GM18526 (cell line): ENCODE measurements around the gene VWA8.

Source experiments
- POLR2A ChIP-seq: IDR thresholded peaks from 3 replicates; pipeline ENCODE4 v1.6.1; 2011; ENCODE audit not compliant: insufficient read length; ENCODE audit errors: extremely low read depth

The VWA8 gene

DNA sequence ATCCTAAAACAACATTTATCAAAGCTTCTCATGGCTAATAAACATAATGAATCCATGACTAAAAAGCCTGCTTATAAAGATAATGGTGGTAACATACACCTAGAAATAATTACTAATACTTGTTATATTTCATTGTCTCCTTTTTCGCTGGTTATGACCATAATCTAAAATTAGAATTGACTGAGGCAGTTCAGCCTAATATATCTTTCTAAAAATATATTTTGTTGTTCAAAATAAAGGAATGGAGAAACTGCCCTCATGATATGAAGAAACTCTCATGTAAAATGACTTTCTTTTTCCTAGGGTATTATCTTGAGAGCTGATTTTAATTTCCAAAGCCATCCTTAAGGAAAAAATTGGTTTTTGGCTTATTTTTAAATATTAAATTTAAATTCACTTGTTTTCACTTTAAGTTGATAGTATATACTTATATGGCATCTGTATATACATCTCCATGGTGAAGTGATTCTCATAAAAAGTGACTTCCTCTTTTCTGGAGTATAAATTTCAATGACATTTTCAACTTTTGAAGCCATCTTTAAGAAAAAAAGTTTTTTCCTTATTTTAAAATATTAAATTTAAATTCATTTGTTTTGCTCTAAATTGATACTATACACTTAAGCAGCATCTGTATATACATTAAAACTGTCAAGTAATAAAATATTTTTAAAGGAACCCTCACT is 204.6 kb downstream of the VWA8 start:
- TF ChIP-seq POLR2A: no peak

DNA sequence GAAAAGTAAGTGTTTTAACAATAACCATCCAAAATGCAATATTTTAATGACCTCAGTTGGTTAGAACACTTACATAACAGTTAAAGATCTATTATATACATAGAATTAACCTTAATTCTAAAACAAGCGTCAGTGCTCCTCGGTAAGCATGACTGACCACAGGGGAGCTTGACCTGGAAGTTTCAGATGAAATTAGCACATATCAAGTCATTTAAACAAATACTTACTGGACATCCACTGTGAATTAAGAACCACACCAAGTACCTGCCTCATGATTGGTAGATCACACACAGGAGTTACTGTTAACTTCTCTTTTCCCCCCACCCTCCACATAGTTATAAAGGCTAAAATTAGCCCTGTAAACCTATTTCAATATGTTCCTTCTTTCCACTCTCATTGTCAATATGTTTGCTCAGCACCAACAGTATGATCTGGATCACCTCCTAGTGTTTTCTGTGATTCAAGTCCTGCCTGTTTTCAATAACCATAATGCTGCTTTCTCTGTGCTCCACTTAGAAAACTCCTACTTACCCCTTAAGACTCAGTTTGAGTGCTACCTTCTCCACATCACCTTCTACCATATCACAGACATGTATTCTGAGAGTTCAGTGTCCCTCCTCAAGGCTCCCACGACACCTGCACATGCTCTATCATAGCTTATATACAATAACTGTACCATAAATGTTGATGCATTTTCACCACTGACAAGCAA is 209.0 kb downstream of the VWA8 start:
- TF ChIP-seq POLR2A: no peak

DNA sequence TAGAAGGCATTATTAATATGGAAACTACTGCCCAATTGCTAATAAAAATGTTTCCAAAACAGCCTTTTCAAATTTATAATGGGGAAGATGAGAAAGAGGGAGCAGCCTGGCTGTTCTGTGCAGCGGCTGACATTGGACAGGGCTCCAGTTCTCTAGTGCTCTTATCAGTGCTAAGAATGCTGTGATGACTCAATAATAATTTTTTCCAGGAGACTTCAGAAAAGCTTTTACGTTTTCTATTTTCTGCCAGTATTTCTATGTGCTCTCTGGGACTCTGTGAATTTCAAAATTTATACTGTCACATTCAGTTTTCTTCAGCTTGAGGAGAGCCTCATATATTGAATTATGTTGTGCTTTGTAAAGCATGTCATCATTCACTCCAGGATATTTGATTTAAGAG is 209.6 kb downstream of the VWA8 start:
- TF ChIP-seq POLR2A: no peak

DNA sequence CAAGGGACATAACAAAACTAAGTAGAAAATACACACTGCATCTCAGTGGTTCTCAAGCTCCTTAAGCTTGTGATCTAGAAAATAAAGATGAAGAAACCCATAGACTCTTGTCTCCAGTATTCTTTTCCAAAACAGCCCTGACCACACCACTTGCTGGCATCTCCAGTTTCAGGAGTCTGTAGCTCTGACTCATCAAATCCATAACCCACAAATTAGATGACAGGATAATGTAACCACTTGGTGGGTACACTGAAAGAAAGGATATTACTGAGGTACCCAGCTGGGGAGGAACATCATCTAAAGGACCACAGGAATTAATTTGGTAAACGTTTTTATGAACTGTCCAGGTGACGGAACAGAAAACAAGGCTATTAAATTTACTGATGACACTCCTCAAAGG is 214.7 kb downstream of the VWA8 start:
- TF ChIP-seq POLR2A: no peak

DNA sequence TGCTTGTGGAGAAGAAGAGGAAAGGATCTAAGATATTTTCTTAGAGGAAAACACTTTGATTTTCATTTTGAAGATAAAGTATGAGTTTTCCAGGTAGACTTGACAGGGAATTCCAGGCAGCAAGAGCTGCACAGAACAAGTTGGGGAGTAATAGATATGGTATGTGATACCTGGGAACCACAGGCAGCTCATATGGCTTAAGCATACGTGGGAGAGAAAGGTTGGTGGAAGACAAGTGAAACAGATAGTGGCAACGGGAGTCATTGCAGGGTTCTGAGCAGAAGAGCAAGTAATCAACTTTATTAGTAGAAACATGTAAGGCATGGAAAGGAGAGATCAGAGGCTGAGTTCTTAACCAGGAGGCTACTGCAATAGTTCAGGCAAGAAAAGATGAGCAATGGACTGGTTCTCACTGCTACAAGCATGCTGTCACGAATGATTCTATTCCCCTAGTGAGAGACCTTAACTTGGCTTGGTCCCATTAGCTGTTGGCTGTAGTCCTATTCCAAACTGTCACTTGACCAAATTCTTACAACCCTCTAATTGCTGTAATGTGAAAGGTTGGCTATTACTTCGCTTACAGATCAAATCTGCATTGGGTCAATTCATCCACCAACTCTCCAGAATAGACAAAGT is 217.9 kb downstream of the VWA8 start:
- no peak for TF ChIP-seq POLR2A

DNA sequence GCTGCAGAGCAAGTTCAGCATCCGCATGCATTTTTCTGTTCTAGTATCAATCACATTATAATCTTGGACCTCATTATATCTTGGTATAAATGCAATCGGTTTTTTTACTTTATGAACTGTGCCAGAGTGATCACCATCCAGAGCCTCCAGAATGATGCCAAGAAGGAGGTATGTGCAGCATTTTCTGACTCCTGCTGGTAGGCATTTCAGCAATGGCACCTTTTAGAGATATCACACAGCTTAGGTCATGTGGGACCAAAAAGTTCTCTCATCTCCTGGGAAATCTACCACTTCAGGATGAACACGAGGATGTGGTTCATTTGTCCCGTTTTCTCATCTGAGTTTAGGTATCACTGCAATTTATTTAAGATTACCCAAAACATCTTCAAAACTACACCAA is 220.4 kb downstream of the VWA8 start:
- TF ChIP-seq POLR2A: no peak

DNA sequence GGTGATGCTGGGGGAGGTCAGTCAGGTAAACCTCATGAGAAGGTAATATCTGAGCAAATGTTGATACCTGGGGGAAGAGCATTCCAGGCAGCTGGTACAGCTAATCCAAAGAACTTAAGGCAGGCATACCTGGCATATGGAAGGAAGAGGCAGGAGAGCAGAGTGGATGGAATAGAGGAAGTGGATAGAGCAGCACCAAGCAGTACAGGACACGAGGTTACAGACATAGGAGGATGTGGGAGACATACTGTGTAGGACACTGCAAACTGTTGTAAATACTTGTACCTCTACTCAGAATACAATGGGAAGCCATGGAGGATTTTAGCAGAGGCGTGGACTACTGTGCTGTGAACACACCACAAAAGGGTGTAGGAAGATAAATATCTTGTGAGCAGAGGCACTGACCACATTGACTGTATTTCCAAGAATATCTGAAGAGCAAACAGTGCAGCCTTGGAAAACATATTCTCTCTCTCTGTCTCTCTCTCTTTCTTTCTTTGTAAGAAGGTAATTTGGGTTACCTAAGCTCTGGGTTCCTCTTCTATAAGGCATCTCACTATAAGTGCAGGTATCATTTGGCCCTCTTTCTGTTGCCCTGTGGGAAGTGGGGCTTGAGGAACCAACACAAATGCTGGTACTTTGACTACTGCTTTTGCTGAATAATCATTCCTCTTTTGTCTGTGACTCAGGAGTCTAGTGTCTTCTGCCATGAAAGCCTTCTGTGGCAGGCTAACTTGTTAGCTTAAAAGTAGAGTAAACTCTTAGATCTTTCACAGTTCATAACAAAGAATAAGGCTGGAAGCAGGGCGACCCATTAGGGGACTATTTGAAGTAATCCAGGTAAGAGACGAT is 238.0 kb downstream of the VWA8 start:
- no peak for TF ChIP-seq POLR2A

DNA sequence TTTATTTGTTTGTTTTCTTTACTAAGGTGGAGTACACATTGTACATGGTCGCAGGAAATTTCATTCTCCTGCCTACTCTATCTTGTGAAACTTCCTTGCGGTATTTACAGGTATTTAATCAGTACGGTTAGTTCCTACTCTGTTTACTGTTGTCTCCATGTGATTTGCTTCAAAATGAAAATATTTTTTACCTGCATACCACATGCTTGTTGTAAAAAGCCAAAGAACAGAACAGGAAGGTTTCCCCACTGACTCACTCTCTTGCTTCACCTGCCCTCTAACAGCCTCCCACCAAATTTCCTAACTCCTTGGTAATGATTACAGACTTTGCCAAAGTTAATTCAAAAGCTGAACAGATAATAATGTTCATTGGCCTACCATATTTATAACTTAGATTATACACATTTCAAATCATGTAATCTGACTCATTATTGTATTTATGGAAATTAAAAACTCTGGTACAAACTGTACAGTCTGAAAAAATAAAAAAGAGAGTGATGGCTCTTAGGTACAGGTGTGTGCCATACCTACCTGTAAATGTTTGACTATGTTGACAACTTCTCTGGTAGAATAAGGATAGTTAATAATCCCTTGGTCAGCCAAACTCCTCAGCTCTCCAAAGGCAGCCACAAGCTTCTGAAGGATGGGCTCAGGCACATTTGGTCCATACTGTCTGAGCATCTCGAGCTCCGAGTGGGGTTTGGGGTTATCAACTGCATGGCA is 239.9 kb downstream of the VWA8 start:
- TF ChIP-seq POLR2A: no peak

DNA sequence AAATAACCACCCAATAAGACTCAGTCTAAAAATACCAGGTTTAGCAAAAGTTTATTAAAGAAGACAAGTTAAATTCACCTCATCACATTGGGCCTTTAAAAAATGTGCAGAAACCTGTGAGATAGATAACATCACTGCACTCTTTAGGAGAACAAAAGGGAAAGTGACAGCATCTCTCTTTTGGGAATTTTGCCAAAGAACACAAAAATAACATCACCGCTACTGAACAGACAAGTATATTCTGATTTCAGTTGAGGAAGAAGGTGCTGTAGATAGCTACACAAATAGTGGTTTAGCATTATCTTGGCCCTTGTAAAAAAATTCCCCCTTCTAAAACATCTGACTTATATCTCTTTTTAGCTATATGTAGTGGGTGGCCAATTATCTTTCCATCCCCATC is 244.7 kb downstream of the VWA8 start:
- TF ChIP-seq POLR2A: no peak

DNA sequence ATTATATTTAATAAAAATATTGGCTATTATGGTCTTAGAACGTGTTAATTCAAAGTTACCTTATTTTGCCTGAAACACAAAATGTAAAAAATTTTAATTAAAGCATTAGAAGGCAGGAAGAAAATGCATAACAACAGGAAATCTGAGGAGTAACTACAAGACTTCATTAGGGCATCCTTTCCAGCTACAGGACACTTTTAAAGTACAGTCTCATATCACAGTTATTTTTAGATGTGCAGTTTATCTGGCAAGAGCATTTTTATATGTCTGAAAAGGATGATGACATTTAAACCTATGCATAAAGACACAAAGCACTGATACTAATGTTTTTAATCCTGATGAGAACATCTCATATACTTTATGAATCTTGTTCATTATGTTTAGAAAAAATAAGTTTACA is 247.5 kb downstream of the VWA8 start:
- no peak for TF ChIP-seq POLR2A

DNA sequence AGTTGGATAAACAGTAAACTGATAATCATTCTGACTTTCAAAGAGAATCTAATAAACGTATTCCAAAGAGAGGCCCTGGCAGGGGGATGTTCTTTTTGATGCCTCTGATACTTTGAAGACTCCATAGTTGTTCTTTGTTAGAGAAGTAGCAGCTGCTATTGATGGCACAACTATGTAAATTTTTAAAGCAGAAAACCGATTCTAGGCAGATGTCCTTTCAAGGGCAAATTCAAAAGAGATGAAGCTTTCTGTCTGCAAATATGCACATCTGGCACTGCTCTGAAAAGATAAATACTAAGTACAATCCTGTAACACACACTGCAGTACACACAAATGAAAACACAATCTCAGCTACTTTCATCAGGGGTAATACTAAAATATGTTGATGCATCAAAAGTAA is 250.1 kb downstream of the VWA8 start:
- no peak for TF ChIP-seq POLR2A

DNA sequence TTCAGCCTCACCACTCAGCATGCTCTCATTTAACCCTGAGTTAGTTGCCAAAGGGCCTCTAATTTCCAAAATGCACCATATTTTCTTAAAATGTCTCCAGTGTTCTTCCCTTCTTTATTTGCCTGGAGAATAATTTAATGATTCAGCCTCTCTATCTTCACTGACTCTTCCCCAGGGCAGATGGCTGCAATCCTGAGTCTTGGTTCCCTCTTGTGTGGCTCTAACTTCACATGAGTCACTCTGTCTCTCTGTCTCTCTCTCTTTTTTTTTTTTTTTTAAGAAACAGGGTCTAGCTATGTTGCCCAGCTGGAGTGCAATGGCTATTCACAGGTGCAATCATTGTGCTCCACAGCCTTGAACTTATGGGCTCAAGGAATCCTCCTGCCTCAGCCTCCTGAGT is 251.4 kb downstream of the VWA8 start:
- TF ChIP-seq POLR2A: no peak

DNA sequence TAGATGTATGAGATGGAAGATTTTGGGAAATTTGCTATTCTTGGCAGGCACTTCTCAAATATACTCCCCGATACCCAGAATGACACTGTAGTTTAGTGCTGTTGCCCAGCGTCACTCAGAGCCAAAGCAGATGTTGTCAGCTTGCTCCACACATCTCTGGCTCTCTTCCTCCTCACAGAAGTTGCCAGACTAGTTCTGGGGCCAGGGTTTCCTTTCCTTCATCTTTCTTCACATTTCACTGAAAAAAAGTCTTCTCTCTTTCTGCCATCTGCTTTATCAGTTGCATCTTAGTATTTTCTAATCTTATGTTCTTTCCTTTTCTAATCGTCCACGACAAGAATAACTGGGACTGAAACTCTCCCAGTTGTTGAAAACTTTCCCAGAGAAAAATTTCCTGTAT is 252.2 kb downstream of the VWA8 start:
- no peak for TF ChIP-seq POLR2A

DNA sequence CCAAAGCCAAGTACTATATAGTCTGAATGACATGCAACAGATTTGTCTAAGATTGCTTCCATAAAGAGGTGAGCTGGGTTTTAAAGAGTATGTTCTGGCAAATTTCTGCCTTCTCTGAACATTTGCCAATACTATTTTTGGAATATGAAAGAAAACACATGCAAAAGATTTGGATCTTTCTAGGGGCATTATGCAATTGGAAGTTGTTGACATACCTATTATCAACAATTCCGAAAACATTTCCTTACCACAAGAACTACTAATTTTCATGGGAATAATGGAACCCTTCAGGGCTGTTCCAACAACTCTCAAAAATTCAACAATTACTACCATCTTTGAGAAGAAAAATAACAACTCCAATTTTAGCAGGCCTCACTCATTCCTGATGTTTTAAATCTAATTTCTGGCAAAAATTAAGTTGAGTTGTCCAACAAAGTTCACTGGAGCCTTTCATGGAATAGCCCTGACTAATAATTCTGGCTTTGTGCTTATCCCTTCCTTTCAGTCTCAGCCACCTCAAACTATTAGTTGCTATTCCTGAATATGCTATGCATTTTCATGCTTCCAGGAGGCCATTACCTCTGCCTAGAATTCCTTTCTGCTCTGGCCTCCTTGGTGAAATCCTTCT is 253.6 kb downstream of the VWA8 start:
- TF ChIP-seq POLR2A: no peak
